K562 (cell line): ENCODE data around the gene ZFYVE19.

ENCODE experiments used
- ADNP ChIP-seq: fragments of 200-800 bp; sonication (Bioruptor generic); IDR thresholded peaks from 2 replicates; pipeline ENCODE4 v1.6.1; 2016; ENCODE audit warnings: missing genetic modification characterization, missing compliant biosample characterization
- FOXM1 ChIP-seq, 2 experiments: fragments of 450-650 bp in 1 of 2; sonication (generic) in 1 of 2; formaldehyde crosslinking in 1 of 2; IDR thresholded peaks; 2 replicates each; pipeline versions ENCODE4 v1.6.1 to v1.9.0; 2017 to 2022; ENCODE audit warnings: low read depth in 2 of 2, mild to moderate bottlenecking in 2 of 2, missing genetic modification reagents in 1 of 2, moderate library complexity in 1 of 2
- KHSRP ChIP-seq: fragments of 450-650 bp; IDR thresholded peaks from 2 replicates; pipeline ENCODE4 v1.6.1; 2017
- RAD21 ChIP-seq, 2 experiments: fragments of 250-450 bp in 1 of 2; fragments of 450-650 bp in 1 of 2; sonication (Bioruptor Pico) in 1 of 2; formaldehyde crosslinking in 1 of 2; IDR thresholded peaks in 1 of 2; conservative IDR thresholded peaks in 1 of 2; 2 replicates each; pipeline versions ENCODE4 v1.4.0 to v1.8.0; 2020 to 2022; ENCODE audit warnings: mild to moderate bottlenecking in 2 of 2, moderate library complexity in 1 of 2
- RB1 ChIP-seq: fragments of 450-650 bp; IDR thresholded peaks from 2 replicates; pipeline ENCODE4 v1.6.1; 2017; ENCODE audit warnings: low read depth, mild to moderate bottlenecking
- RCOR1 ChIP-seq, 2 experiments: IDR thresholded peaks; 2 replicates each; pipeline ENCODE4 v1.6.1; 2012; ENCODE audit warnings: low read depth in 2 of 2, low read length in 2 of 2, borderline replicate concordance in 1 of 2, improper control_type of control experiment in 1 of 2
- XRCC4 ChIP-seq: IDR thresholded peaks from one replicate; pipeline ENCODE4 v1.6.1; 2011; ENCODE audit not compliant: insufficient read depth, insufficient read length; ENCODE audit errors: extremely low read depth
- TF ChIP-seq, protein P1 (sequence below), 3 experiments: IDR thresholded peaks in 2 of 3; conservative IDR thresholded peaks in 1 of 3; 2 replicates each; pipeline ENCODE4 v1.5.1; 2011 to 2012; ENCODE audit warnings: low read length in 3 of 3, mild to moderate bottlenecking in 3 of 3, control low read depth in 2 of 3, improper control_type of control experiment in 1 of 3, inconsistent platforms in 1 of 3, low read depth in 1 of 3, mixed read lengths in 1 of 3, moderate library complexity in 1 of 3; ENCODE audit not compliant: insufficient read depth in 2 of 3
- TF ChIP-seq, protein P2 (sequence below): fragments of 450-650 bp; IDR thresholded peaks from 2 replicates; pipeline ENCODE4 v1.6.1; 2016; ENCODE audit warnings: low read depth, mild to moderate bottlenecking, moderate library complexity
- TF ChIP-seq, protein P3 (sequence below): sonication (generic); formaldehyde crosslinking; IDR thresholded peaks from 2 replicates; pipeline ENCODE4 v1.9.0; 2022; ENCODE audit warnings: mild to moderate bottlenecking, missing genetic modification reagents
- TF ChIP-seq, protein P4 (sequence below), 2 experiments: fragments of 450-650 bp; formaldehyde crosslinking in 1 of 2; IDR thresholded peaks; 2 replicates each; pipeline versions ENCODE4 v1.4.0 to v1.6.1; 2014 to 2020; ENCODE audit warnings: mild to moderate bottlenecking in 2 of 2, borderline replicate concordance in 1 of 2, low read depth in 1 of 2

DNA sequence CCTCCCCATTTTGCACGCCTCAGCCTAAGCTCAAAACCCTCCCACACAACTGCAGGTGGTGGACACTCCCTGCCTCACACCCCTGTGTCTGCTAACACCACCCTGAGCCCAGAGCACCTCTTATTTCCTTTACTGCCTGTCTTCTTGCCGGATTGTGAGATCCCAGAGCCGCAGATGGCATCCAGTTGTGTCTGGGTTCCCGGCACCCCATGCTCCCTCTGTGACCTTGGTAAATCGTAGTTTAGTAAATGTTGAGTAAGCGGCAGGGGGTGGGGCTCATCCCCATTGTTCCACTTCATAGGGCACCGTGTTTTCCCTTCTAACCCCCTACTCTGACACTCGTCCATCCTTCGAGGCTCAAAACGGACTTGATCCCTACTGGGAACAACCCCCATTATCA, 51.8 kb downstream of the ZFYVE19 start:
- no peak for TF ChIP-seq KHSRP
- TF ChIP-seq RB1: no peak
- TF ChIP-seq, protein P1, sequence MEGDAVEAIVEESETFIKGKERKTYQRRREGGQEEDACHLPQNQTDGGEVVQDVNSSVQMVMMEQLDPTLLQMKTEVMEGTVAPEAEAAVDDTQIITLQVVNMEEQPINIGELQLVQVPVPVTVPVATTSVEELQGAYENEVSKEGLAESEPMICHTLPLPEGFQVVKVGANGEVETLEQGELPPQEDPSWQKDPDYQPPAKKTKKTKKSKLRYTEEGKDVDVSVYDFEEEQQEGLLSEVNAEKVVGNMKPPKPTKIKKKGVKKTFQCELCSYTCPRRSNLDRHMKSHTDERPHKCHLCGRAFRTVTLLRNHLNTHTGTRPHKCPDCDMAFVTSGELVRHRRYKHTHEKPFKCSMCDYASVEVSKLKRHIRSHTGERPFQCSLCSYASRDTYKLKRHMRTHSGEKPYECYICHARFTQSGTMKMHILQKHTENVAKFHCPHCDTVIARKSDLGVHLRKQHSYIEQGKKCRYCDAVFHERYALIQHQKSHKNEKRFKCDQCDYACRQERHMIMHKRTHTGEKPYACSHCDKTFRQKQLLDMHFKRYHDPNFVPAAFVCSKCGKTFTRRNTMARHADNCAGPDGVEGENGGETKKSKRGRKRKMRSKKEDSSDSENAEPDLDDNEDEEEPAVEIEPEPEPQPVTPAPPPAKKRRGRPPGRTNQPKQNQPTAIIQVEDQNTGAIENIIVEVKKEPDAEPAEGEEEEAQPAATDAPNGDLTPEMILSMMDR (IDR thresholded peaks at IDR 0.05 in 2 of 3, conservative IDR thresholded peaks at IDR 0.05 in 1 of 3; ENCODE audit: insufficient read depth in 2 of 3, low read depth in 1 of 3, low read length in 3 of 3): no peak
- no peak for TF ChIP-seq RAD21 (CRISPR knock-in tag; conservative IDR thresholded peaks at IDR 0.05 in 1 of 2, IDR thresholded peaks at IDR 0.05 in 1 of 2)
- TF ChIP-seq, protein P2, sequence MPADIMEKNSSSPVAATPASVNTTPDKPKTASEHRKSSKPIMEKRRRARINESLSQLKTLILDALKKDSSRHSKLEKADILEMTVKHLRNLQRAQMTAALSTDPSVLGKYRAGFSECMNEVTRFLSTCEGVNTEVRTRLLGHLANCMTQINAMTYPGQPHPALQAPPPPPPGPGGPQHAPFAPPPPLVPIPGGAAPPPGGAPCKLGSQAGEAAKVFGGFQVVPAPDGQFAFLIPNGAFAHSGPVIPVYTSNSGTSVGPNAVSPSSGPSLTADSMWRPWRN: no peak
- TF ChIP-seq, protein P3, sequence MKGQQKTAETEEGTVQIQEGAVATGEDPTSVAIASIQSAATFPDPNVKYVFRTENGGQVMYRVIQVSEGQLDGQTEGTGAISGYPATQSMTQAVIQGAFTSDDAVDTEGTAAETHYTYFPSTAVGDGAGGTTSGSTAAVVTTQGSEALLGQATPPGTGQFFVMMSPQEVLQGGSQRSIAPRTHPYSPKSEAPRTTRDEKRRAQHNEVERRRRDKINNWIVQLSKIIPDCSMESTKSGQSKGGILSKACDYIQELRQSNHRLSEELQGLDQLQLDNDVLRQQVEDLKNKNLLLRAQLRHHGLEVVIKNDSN (CRISPR knock-in tag): no peak
- TF ChIP-seq ADNP (tag): no peak
- TF ChIP-seq, protein P4, sequence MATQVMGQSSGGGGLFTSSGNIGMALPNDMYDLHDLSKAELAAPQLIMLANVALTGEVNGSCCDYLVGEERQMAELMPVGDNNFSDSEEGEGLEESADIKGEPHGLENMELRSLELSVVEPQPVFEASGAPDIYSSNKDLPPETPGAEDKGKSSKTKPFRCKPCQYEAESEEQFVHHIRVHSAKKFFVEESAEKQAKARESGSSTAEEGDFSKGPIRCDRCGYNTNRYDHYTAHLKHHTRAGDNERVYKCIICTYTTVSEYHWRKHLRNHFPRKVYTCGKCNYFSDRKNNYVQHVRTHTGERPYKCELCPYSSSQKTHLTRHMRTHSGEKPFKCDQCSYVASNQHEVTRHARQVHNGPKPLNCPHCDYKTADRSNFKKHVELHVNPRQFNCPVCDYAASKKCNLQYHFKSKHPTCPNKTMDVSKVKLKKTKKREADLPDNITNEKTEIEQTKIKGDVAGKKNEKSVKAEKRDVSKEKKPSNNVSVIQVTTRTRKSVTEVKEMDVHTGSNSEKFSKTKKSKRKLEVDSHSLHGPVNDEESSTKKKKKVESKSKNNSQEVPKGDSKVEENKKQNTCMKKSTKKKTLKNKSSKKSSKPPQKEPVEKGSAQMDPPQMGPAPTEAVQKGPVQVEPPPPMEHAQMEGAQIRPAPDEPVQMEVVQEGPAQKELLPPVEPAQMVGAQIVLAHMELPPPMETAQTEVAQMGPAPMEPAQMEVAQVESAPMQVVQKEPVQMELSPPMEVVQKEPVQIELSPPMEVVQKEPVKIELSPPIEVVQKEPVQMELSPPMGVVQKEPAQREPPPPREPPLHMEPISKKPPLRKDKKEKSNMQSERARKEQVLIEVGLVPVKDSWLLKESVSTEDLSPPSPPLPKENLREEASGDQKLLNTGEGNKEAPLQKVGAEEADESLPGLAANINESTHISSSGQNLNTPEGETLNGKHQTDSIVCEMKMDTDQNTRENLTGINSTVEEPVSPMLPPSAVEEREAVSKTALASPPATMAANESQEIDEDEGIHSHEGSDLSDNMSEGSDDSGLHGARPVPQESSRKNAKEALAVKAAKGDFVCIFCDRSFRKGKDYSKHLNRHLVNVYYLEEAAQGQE (IDR thresholded peaks at IDR 0.05; ENCODE audit: borderline replicate concordance): no peak
- TF ChIP-seq, protein P4 (CRISPR knock-in tag; IDR thresholded peaks at IDR 0.05; ENCODE audit: low read depth): no peak
- TF ChIP-seq XRCC4: no peak
- TF ChIP-seq FOXM1 (IDR thresholded peaks at IDR 0.05; ENCODE audit: low read depth): no peak
- TF ChIP-seq FOXM1 (CRISPR knock-in tag; IDR thresholded peaks at IDR 0.05; ENCODE audit: low read depth): no peak
- no peak for TF ChIP-seq RCOR1 (IDR thresholded peaks at IDR 0.05; ENCODE audit: borderline replicate concordance in 1 of 2, low read depth in 2 of 2, low read length in 2 of 2)
